Stimulated activated naive CD8-positive, alpha-beta T cell treated with anti-CD3 and anti-CD28 coated beads, Interleukin-15, amount 100 ng/mL, for 72 hours (primary cell): Measurements from ENCODE around the gene CEBPE.

Experiments used
- ATAC-seq: fragments of 150-1000 bp; cut with Tn5 transposase; 2 replicates; pipeline ENCODE4 v1.10.0; 2021; ENCODE audit warnings: mild to moderate bottlenecking, moderate library complexity
- DNase-seq, 2 donors: peaks; one replicate each; pipeline ENCODE4 v3.0.0; 2021 to 2022
- H3K27ac Mint-ChIP-seq, 2 donors: one replicate each; pipeline ENCODE4 v1.8.0; 2022; ENCODE audit warnings: mild to moderate bottlenecking in 2 of 2, mixed read lengths in 2 of 2, moderate library complexity in 2 of 2
- H3K27me3 Mint-ChIP-seq: one replicate; pipeline ENCODE4 v1.8.0; 2022; ENCODE audit warnings: mixed read lengths
- H3K4me1 Mint-ChIP-seq: one replicate; pipeline ENCODE4 v1.8.0; 2022; ENCODE audit warnings: mild to moderate bottlenecking, mixed read lengths
- H3K4me3 Mint-ChIP-seq, 2 donors: one replicate each; pipeline ENCODE4 v1.8.0; 2022; ENCODE audit warnings: mild to moderate bottlenecking in 2 of 2, mixed read lengths in 2 of 2, moderate library complexity in 1 of 2
- H3K9me3 Mint-ChIP-seq, 2 donors: one replicate each; pipeline ENCODE4 v1.8.0; 2022; ENCODE audit warnings: mixed read lengths in 2 of 2

CEBPE gene

DNA sequence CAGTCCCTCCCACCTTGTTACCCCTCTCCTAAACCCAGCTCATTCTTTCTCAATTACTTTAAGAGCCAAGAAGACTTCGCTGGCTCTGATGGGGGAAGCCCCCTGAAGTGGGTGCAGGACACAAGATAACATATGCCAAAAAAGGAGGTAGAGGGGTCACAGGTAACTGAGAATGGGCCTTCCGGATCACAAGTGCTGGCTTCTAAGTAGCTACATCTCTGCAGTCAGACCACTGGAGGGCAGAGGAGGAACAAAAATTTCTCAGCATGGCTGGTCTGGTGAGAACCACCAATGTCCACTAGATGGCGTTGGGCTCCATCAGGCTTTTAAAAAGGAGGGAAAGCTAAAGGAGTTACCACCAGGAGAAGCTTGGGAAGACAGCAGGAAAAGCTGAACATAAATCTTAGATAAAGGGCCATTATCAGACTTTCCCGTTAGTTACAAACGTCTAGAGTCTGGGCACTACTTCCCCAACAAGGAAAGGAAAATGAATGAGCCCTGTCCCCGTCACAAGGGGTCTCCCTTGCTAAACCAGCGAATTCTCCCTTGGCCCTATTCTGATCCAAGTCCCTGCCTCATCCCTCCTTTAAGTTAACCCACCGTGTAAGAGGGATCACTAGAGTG is 50.2 kb downstream of the CEBPE start:
- DNase-seq (peak; percentile 67 to 77), ATAC-seq (peak; percentile 83)
- Mint-ChIP-seq H3K4me1 (peaks cover 54% of the 10 kb centered on the region), H3K4me3 (peak overlapping the region; percentile 35 to 50), H3K27ac (peak overlapping the region; percentile 66 to 92), H3K27me3 (no peaks in the 10 kb centered on the region), H3K9me3 (no peaks in the 10 kb centered on the region)

DNA sequence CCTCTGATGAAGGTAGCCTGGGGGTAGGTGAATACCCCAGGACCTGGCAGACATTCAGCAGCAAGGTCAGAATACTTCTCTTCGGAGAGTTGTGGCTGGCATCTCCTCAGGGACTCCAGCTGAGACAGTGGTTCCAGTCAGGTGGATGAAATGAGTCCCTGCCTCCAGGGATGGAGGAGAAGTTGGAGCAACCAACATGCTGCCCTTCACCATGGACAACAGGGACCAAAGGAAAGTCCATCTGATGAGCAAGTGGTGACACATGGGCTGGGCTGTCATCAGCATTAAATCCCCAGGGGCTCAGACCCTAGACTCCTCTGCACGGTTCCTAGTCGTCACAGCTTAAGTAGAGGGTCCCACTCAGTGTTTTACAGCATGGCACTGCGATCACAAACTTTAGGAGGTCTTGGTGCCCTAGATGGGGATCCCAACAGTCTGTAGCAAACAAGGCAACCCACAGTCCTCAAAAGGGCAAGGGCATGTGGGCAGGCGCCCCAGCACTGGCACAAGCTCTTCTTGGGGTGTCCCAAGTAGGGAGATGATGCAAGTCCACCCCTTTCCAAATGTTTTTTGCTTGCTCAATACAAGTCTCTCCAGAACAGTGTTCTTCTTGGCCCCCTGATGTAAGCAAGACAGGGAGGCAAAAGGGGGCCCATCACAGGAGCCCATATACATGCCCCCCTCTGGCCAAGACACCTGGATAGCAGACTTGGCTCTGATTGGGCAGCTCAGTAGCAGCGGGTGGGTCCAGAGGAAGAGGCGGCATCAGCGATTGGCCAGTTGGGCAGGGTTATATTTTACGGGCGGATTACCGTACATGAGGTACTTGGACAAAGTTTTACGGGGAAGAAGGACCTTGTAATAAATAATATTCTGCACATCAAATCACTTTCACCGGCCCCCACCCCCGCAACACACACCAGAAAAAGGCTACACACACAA is 50.9 kb downstream of the CEBPE start:
- DNase-seq, result peak in 1 of 2 donors; percentile 4
- Mint-ChIP-seq H3K4me1 (peaks cover 54% of the 10 kb centered on the region), H3K27ac (peak overlapping the region; percentile 66 to 92), H3K27me3 (no peaks in the 10 kb centered on the region), H3K4me3 (peak overlapping the region; percentile 35 to 50), H3K9me3 (no peaks in the 10 kb centered on the region)
- ATAC-seq, result no peak
